Measurements from ENCODE around the gene SCUBE3. TPM values are rescaled to one million over a fixed set of nuclear protein-coding genes. Genes with fewer than 3 reads are reported as not detected.

The SCUBE3 gene
- total RNA-seq (2014; rRNA removed; shearing (Covaris generic)) (31.5 and 31.6 TPM in 2 replicates), polyA plus RNA-seq (2016; fragmentation: Nextera tagmentation; extraction: Ambion mirVana) (21.6 and 24.0 TPM in 2 replicates)

GRCh38 chr6:35213824-35214756, at the start of gene SCUBE3:
Gene SCUBE3, plus strand, starts transcription at chr6:35213956. Its CDS starts 463 bp downstream, at chr6:35214419.
- peak within 1 kb of the TSS; percentile 82 for H2AFZ ChIP-seq
- H3K79me2 ChIP-seq (ENCODE audit: insufficient read depth): peaks cover 46% of the 10 kb centered on the region
- peaks cover 21% of the 10 kb centered on the region for H3F3A ChIP-seq (ENCODE audit: insufficient read depth)
- H3K27me3 ChIP-seq (replicated peaks; ENCODE audit: insufficient read depth): no peaks in the 10 kb centered on the region
- peak within 1 kb of the TSS; percentile 85 for H3K4me2 ChIP-seq (ENCODE audit: unreplicated experiment)
- H3K9ac ChIP-seq: peak within 1 kb of the TSS; percentile 65
- H3K9me3 ChIP-seq (ENCODE audit: low read depth): no peaks in the 10 kb centered on the region
- no peak within 1 kb of the TSS for H3K27ac ChIP-seq
- in situ Hi-C loops (cut with MboI): no loop called here
- H3K4me1 ChIP-seq (ENCODE audit: insufficient read depth): peaks cover 28% of the 10 kb centered on the region
- WGBS, 2 experiments (ENCODE audit: low coverage in 1 of 2, low lambda C conversion rate in 2 of 2, missing lambda C conversion rate in 2 of 2): 1 to 2% methylated on average over 54 to 84 of the region's 89 CpGs
- H3K4me3 ChIP-seq: peak within 1 kb of the TSS; percentile 84
- peak; percentile 71 for DNase-seq
- H3K36me3 ChIP-seq (ENCODE audit: low read depth): no peaks in the 10 kb centered on the region
- no peaks in the 10 kb centered on the region for H3K9me2 ChIP-seq (ENCODE audit: insufficient read depth)
- no peaks in the 10 kb centered on the region for H4K20me1 ChIP-seq (ENCODE audit: insufficient read depth)
- TF ChIP-seq EZH2 (IDR thresholded peaks at IDR 0.05; ENCODE audit: insufficient read depth, poor library complexity, severe bottlenecking) (no peak), EZH2phosphoT487 (IDR thresholded peaks at IDR 0.05; ENCODE audit: insufficient read depth, low read depth) (no peak)

GRCh38 chr6:35164277-35164676, 49.5 kb upstream of the SCUBE3 start:
- no peaks in the 10 kb centered on the region for H3K36me3 ChIP-seq (ENCODE audit: low read depth)
- 46 to 49% methylated on average over 6 of the region's 6 CpGs for WGBS, 2 experiments (ENCODE audit: low coverage in 1 of 2, low lambda C conversion rate in 2 of 2, missing lambda C conversion rate in 2 of 2)
- no peaks in the 10 kb centered on the region for H4K20me1 ChIP-seq (ENCODE audit: insufficient read depth)
- H3K4me1 ChIP-seq (ENCODE audit: insufficient read depth): peaks cover 10% of the 10 kb centered on the region
- H3K4me3 ChIP-seq: no peak overlapping the region
- DNase-seq: no peak
- H3K9me2 ChIP-seq (ENCODE audit: insufficient read depth): no peaks in the 10 kb centered on the region
- in situ Hi-C loops (cut with MboI): no loop called here
- no peak overlapping the region for H3K4me2 ChIP-seq (ENCODE audit: unreplicated experiment)
- H3K27ac ChIP-seq: no peak overlapping the region
- TF ChIP-seq EZH2 (IDR thresholded peaks at IDR 0.05; ENCODE audit: insufficient read depth, poor library complexity, severe bottlenecking) (no peak), EZH2phosphoT487 (IDR thresholded peaks at IDR 0.05; ENCODE audit: insufficient read depth, low read depth) (no peak)
- peaks cover 11% of the 10 kb centered on the region for H3F3A ChIP-seq (ENCODE audit: insufficient read depth)
- H3K9me3 ChIP-seq (ENCODE audit: low read depth): no peaks in the 10 kb centered on the region
- H3K9ac ChIP-seq: no peak overlapping the region
- H2AFZ ChIP-seq: no peak overlapping the region
- H3K27me3 ChIP-seq (replicated peaks; ENCODE audit: insufficient read depth): no peaks in the 10 kb centered on the region
- no peaks in the 10 kb centered on the region for H3K79me2 ChIP-seq (ENCODE audit: insufficient read depth)

GRCh38 chr6:35164868-35165267, 48.9 kb upstream of the SCUBE3 start:
- H3F3A ChIP-seq (ENCODE audit: insufficient read depth): peaks cover 11% of the 10 kb centered on the region
- H3K27me3 ChIP-seq (replicated peaks; ENCODE audit: insufficient read depth): no peaks in the 10 kb centered on the region
- no peaks in the 10 kb centered on the region for H3K36me3 ChIP-seq (ENCODE audit: low read depth)
- no peak overlapping the region for H3K27ac ChIP-seq
- no peak overlapping the region for H3K9ac ChIP-seq
- no peak overlapping the region for H3K4me3 ChIP-seq
- in situ Hi-C loops (cut with MboI): no loop called here
- no peaks in the 10 kb centered on the region for H4K20me1 ChIP-seq (ENCODE audit: insufficient read depth)
- H2AFZ ChIP-seq: 0 out of 2 replicates have a peak overlapping the region, but pooled peaks have one; percentile 6
- no peaks in the 10 kb centered on the region for H3K79me2 ChIP-seq (ENCODE audit: insufficient read depth)
- no peaks in the 10 kb centered on the region for H3K9me2 ChIP-seq (ENCODE audit: insufficient read depth)
- WGBS, 2 experiments (ENCODE audit: low coverage in 1 of 2, low lambda C conversion rate in 2 of 2, missing lambda C conversion rate in 2 of 2): 97 to 98% methylated on average over 4 of the region's 4 CpGs
- DNase-seq: no peak
- H3K4me2 ChIP-seq (ENCODE audit: unreplicated experiment): no peak overlapping the region
- peaks cover 14% of the 10 kb centered on the region for H3K4me1 ChIP-seq (ENCODE audit: insufficient read depth)
- H3K9me3 ChIP-seq (ENCODE audit: low read depth): no peaks in the 10 kb centered on the region
- TF ChIP-seq EZH2phosphoT487 (IDR thresholded peaks at IDR 0.05; ENCODE audit: insufficient read depth, low read depth) (no peak), EZH2 (IDR thresholded peaks at IDR 0.05; ENCODE audit: insufficient read depth, poor library complexity, severe bottlenecking) (no peak)

GRCh38 chr6:35165630-35166071, 48.1 kb upstream of the SCUBE3 start:
- TF ChIP-seq EZH2 (IDR thresholded peaks at IDR 0.05; ENCODE audit: insufficient read depth, poor library complexity, severe bottlenecking) (no peak), EZH2phosphoT487 (IDR thresholded peaks at IDR 0.05; ENCODE audit: insufficient read depth, low read depth) (no peak)
- H3K9me2 ChIP-seq (ENCODE audit: insufficient read depth): no peaks in the 10 kb centered on the region
- H3K79me2 ChIP-seq (ENCODE audit: insufficient read depth): no peaks in the 10 kb centered on the region
- H3K4me2 ChIP-seq (ENCODE audit: unreplicated experiment): no peak overlapping the region
- no peaks in the 10 kb centered on the region for H3K36me3 ChIP-seq (ENCODE audit: low read depth)
- in situ Hi-C loops (cut with MboI): no loop called here
- no peak overlapping the region for H3K4me3 ChIP-seq
- H3K4me1 ChIP-seq (ENCODE audit: insufficient read depth): peaks cover 22% of the 10 kb centered on the region
- WGBS, 2 experiments (ENCODE audit: low coverage in 1 of 2, low lambda C conversion rate in 2 of 2, missing lambda C conversion rate in 2 of 2): 58% methylated on average over 2 of the region's 2 CpGs
- no peak overlapping the region for H3K9ac ChIP-seq
- peak; percentile 59 for DNase-seq
- peaks cover 16% of the 10 kb centered on the region for H3F3A ChIP-seq (ENCODE audit: insufficient read depth)
- no peaks in the 10 kb centered on the region for H3K9me3 ChIP-seq (ENCODE audit: low read depth)
- no peaks in the 10 kb centered on the region for H3K27me3 ChIP-seq (replicated peaks; ENCODE audit: insufficient read depth)
- peak overlapping the region; percentile 42 for H3K27ac ChIP-seq
- H2AFZ ChIP-seq: peak overlapping the region; percentile 6; the same call in 1 of the 2 replicates
- no peaks in the 10 kb centered on the region for H4K20me1 ChIP-seq (ENCODE audit: insufficient read depth)

All from GM23248 (cell line).